ENCODE data around the gene CEBPE. TPM values are rescaled to one million over a fixed set of nuclear protein-coding genes. Genes with fewer than 3 reads are reported as not detected.

CEBPE gene
- total and polyA plus RNA-seq, 2 donors (not counting 3 experiments of a cell fraction or from before 2014, with no cell fraction given), result not detected

- CTCF ChIA-PET, result interaction anchor here (1.9 to 2.6 kb wide), 3 partner anchors 8 to 18 kb away, joined by 9 to 12 read pairs (median 10); partner anchors contain the start of genes ACIN1 and C14orf119
- DNase-seq (ENCODE audit: low read depth, low spot score) (no peak), FAIRE-seq (no peak)
- TF ChIP-seq, protein P1, sequence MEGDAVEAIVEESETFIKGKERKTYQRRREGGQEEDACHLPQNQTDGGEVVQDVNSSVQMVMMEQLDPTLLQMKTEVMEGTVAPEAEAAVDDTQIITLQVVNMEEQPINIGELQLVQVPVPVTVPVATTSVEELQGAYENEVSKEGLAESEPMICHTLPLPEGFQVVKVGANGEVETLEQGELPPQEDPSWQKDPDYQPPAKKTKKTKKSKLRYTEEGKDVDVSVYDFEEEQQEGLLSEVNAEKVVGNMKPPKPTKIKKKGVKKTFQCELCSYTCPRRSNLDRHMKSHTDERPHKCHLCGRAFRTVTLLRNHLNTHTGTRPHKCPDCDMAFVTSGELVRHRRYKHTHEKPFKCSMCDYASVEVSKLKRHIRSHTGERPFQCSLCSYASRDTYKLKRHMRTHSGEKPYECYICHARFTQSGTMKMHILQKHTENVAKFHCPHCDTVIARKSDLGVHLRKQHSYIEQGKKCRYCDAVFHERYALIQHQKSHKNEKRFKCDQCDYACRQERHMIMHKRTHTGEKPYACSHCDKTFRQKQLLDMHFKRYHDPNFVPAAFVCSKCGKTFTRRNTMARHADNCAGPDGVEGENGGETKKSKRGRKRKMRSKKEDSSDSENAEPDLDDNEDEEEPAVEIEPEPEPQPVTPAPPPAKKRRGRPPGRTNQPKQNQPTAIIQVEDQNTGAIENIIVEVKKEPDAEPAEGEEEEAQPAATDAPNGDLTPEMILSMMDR (IDR thresholded peaks at IDR 0.05; ENCODE audit: extremely low read depth in 1 of 2, insufficient read depth in 1 of 2, low read depth in 1 of 2, low read length in 2 of 2), result no peak
- no peak for TF ChIP-seq MYC (IDR thresholded peaks at IDR 0.05; ENCODE audit: low read depth, low read length)
- TF ChIP-seq FOS (IDR thresholded peaks at IDR 0.05; ENCODE audit: borderline replicate concordance, insufficient read depth, low read length), result no peak
- TF ChIP-seq EZH2 (IDR thresholded peaks at IDR 0.05; ENCODE audit: borderline replicate concordance, low read depth, low read length, severe bottlenecking), result no peak
- TF ChIP-seq POLR2AphosphoS5 (IDR thresholded peaks at IDR 0.05; ENCODE audit: insufficient read depth, low read depth, low read length), result no peak
- TF ChIP-seq GATA2 (IDR thresholded peaks at IDR 0.05; ENCODE audit: insufficient read depth, insufficient read length, low read depth, low read length), result no peak
- no peak for TF ChIP-seq MAX (IDR thresholded peaks at IDR 0.05; ENCODE audit: insufficient read depth, insufficient read length)
- Histone ChIP-seq H3K4me3 (replicated peaks in 1 of 3; ENCODE audit: insufficient read depth in 1 of 3, low read depth in 1 of 3, low read length in 3 of 3) (no peak overlapping the region), H3K4me1 (ENCODE audit: control insufficient read depth, extremely low read depth, insufficient read depth, low read length) (peaks cover 11% of the 10 kb centered on the region), H3K4me2 (ENCODE audit: insufficient read depth, low read length) (no peak overlapping the region), H3K27ac (ENCODE audit: insufficient read depth, low read depth, low read length) (no peak overlapping the region), H3K9me3 (replicated peaks; ENCODE audit: control insufficient read depth, insufficient read depth, low read length) (no peaks in the 10 kb centered on the region), H3K27me3 (ENCODE audit: control insufficient read depth in 2 of 2, insufficient read depth in 2 of 2, low read length in 2 of 2) (no peaks in the 10 kb centered on the region), H3K9ac (replicated peaks; ENCODE audit: extremely low read depth, insufficient read depth, low read length) (no peak overlapping the region), H2AFZ (ENCODE audit: low read depth, low read length) (no peak overlapping the region), H3K79me2 (ENCODE audit: control insufficient read depth, insufficient read depth, low read length) (peaks cover 39% of the 10 kb centered on the region), H4K20me1 (replicated peaks; ENCODE audit: control insufficient read depth, extremely low read depth, insufficient read depth, low read length) (peaks cover 2% of the 10 kb centered on the region), H3K9me1 (replicated peaks; ENCODE audit: control insufficient read depth, extremely low read depth, insufficient read depth, low read length) (no peaks in the 10 kb centered on the region), H3K36me3 (ENCODE audit: control insufficient read depth in 2 of 2, extremely low read depth in 1 of 2, insufficient read depth in 2 of 2, low read length in 2 of 2) (peaks cover 13 to 48% of the 10 kb centered on the region in 2 experiments)
- POLR2A ChIA-PET, result interaction anchor here (1.0 kb wide), 1 partner anchor 8 kb away, joined by 4 read pairs; the partner anchor contains the start of genes ACIN1 and C14orf119
- intact Hi-C loops (cut with micrococcal nuclease), result no loop called here
- dilution Hi-C loops (cut with MboI; ENCODE audit: extremely low pct_ligation_motif_present, low sequenced_read_pairs), result no loop called here
- no TSS peak for BruUV-seq (replicated peaks)
These were observed 32.5 kb downstream of the CEBPE start for GRCh38 chr14:23086565-23086964.

Measured in endothelial cell of umbilical vein (primary cell).